ENCODE measurements around the gene ACY1. TPM values are rescaled to one million over a fixed set of nuclear protein-coding genes. Genes with fewer than 3 reads are reported as not detected.

The ACY1 gene
- total RNA-seq, 2 experiments from 2014 or later, result 3.3 to 4.0 TPM

DNA sequence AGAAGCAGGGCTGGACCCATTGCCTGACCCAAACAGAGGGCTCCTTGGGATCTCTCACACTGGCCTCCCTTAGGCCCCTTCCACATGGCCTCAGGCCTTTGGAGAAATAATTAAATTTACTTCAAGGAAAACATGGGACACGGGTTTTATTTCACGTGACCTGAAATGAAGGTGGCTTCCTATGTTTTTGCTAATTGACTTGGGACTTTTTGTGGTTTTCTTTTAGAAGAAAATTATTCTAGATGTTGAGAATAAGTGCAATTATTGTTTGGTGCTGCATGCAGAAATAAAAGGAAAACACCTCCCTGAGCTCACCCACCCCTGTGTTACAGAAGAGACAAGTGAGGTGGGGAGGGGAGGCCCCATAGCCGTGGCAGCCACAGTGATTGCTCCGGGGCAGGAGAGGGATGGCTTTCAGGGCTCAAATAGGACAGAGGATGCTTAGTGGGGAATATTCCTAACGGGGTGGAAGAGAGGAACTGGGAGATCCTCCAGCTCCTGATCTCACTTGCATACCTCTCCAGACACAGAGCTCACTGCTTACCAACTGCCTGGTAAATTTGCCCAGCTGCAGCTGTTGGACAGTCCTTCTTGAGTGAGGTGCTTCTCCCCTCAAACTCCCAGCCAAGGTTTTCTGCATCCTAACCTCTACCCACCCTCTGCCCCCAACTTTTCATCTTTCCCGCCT, 41.6 kb downstream of the ACY1 start:
- no peak overlapping the region for H3K27ac ChIP-seq (ENCODE audit: low read depth, low read length, poor library complexity, severe bottlenecking)
- ChIA-PET CTCF (ENCODE audit: unreplicated experiment) (no interaction called here), POLR2A (interaction anchor here (1.5 kb wide), 1 partner anchor 12 kb away, joined by 4 read pairs; no protein-coding TSS in a partner anchor)

DNA sequence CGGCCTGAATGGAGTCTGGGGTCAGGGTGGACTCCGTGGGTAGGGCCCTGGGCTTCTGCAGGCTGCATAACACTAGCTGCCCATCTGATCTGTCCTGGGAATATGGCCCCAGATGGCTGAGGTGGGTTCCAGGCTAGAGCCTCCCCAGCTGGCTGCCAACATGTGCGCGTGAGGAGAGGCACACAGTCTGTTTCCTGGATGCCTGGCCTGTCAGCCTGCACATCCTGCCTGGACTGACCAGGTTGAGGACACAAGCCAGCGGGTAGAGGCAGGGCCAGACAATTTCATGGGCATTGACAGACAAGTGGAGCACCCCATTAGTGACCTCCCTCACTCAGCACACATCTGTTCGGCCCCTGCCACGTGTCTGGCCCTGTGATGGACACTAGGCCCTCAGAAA, 42.1 kb downstream of the ACY1 start:
- Histone ChIP-seq H3K9me3 (ENCODE audit: low read length) (no peaks in the 10 kb centered on the region), H3K36me3 (ENCODE audit: insufficient read depth, low read length) (no peaks in the 10 kb centered on the region), H3K9me2 (ENCODE audit: insufficient read depth, low read length) (no peaks in the 10 kb centered on the region), H4K20me1 (ENCODE audit: insufficient read depth, low read length) (no peaks in the 10 kb centered on the region), H3K4me3 (ENCODE audit: low read depth, low read length, poor library complexity, severe bottlenecking) (no peak overlapping the region), H3K4me2 (ENCODE audit: low read length) (no peak overlapping the region), H2AFZ (ENCODE audit: low read length) (no peak overlapping the region), H3K4me1 (ENCODE audit: insufficient read depth, low read length, poor library complexity, severe bottlenecking) (peaks cover 9% of the 10 kb centered on the region), H3K79me2 (ENCODE audit: insufficient read depth, low read depth, low read length) (no peaks in the 10 kb centered on the region), H3K27ac (ENCODE audit: low read depth, low read length, poor library complexity, severe bottlenecking) (no peak overlapping the region)
- no peak for DNase-seq (ENCODE audit: low spot score)
- POLR2A ChIA-PET, result interaction anchor here (1.5 kb wide), 1 partner anchor 12 kb away, joined by 4 read pairs; no protein-coding TSS in a partner anchor
- BruUV-seq (replicated peaks), result no TSS peak
- TF ChIP-seq EZH2phosphoT487 (IDR thresholded peaks at IDR 0.05; ENCODE audit: borderline replicate concordance, low read depth, low read length), result no peak
- no peak for TF ChIP-seq CTCF (conservative IDR thresholded peaks at IDR 0.05; ENCODE audit: low read length)
- intact Hi-C loops (cut with micrococcal nuclease; ENCODE audit: unreplicated experiment), result no loop called here
- CTCF ChIA-PET (ENCODE audit: unreplicated experiment), result no interaction called here

More for the DNA sequence above, 41.6 kb downstream of the ACY1 start:
- no peak overlapping the region for H2AFZ ChIP-seq (ENCODE audit: low read length)
- no peak overlapping the region for H3K4me3 ChIP-seq (ENCODE audit: low read depth, low read length, poor library complexity, severe bottlenecking)
- intact Hi-C loops (cut with micrococcal nuclease; ENCODE audit: unreplicated experiment), result no loop called here
- no TSS peak for BruUV-seq (replicated peaks)
- H3K9me3 ChIP-seq (ENCODE audit: low read length), result no peaks in the 10 kb centered on the region
- TF ChIP-seq CTCF (conservative IDR thresholded peaks at IDR 0.05; ENCODE audit: low read length), result no peak
- no peak for TF ChIP-seq EZH2phosphoT487 (IDR thresholded peaks at IDR 0.05; ENCODE audit: borderline replicate concordance, low read depth, low read length)
- no peak overlapping the region for H3K4me2 ChIP-seq (ENCODE audit: low read length)
- peaks cover 9% of the 10 kb centered on the region for H3K4me1 ChIP-seq (ENCODE audit: insufficient read depth, low read length, poor library complexity, severe bottlenecking)
- no peaks in the 10 kb centered on the region for H4K20me1 ChIP-seq (ENCODE audit: insufficient read depth, low read length)
- no peaks in the 10 kb centered on the region for H3K36me3 ChIP-seq (ENCODE audit: insufficient read depth, low read length)
- no peak for DNase-seq (ENCODE audit: low spot score)
- no peaks in the 10 kb centered on the region for H3K9me2 ChIP-seq (ENCODE audit: insufficient read depth, low read length)
- H3K79me2 ChIP-seq (ENCODE audit: insufficient read depth, low read depth, low read length), result no peaks in the 10 kb centered on the region

DNA sequence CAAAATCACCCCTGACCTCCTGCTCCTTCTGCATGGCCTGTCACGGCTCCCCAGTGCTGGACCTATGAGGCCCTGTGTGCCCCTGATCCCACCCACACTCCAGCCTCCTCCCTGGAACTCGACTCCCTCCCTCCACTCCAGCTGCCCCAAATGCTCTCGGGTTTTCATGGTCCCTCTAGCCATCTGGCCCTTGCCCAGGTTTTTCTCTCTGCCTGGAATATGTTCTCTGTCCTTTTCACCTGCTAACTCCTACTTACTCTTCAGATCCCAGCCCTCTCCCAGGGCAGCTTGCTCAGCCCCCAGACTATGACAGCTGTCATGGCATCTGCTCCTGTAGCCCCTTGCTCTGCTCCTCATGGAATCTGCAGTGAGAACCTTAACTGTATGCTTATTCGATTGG, 42.7 kb downstream of the ACY1 start:
- no peaks in the 10 kb centered on the region for H3K9me2 ChIP-seq (ENCODE audit: insufficient read depth, low read length)
- H4K20me1 ChIP-seq (ENCODE audit: insufficient read depth, low read length), result no peaks in the 10 kb centered on the region
- H2AFZ ChIP-seq (ENCODE audit: low read length), result no peak overlapping the region
- no peaks in the 10 kb centered on the region for H3K36me3 ChIP-seq (ENCODE audit: insufficient read depth, low read length)
- ChIA-PET CTCF (ENCODE audit: unreplicated experiment) (no interaction called here), POLR2A (interaction anchor here (1.5 kb wide), 1 partner anchor 13 kb away, joined by 4 read pairs; no protein-coding TSS in a partner anchor)
- intact Hi-C loops (cut with micrococcal nuclease; ENCODE audit: unreplicated experiment), result no loop called here
- no TSS peak for BruUV-seq (replicated peaks)
- no peak for DNase-seq (ENCODE audit: low spot score)
- H3K4me3 ChIP-seq (ENCODE audit: low read depth, low read length, poor library complexity, severe bottlenecking), result no peak overlapping the region
- H3K4me1 ChIP-seq (ENCODE audit: insufficient read depth, low read length, poor library complexity, severe bottlenecking), result peaks cover 9% of the 10 kb centered on the region
- TF ChIP-seq CTCF (conservative IDR thresholded peaks at IDR 0.05; ENCODE audit: low read length), result no peak
- no peak for TF ChIP-seq EZH2phosphoT487 (IDR thresholded peaks at IDR 0.05; ENCODE audit: borderline replicate concordance, low read depth, low read length)
- H3K27ac ChIP-seq (ENCODE audit: low read depth, low read length, poor library complexity, severe bottlenecking), result no peak overlapping the region
- no peak overlapping the region for H3K4me2 ChIP-seq (ENCODE audit: low read length)
- H3K79me2 ChIP-seq (ENCODE audit: insufficient read depth, low read depth, low read length), result no peaks in the 10 kb centered on the region
- no peaks in the 10 kb centered on the region for H3K9me3 ChIP-seq (ENCODE audit: low read length)

All from OCI-LY7 (cell line).